HG03378 (cell line): ENCODE results near the gene MAP3K20.
"Not testable (repeated sequence)": the region's sequence is repeated elsewhere in the genome, so short reads cannot be mapped to it uniquely, and the experiment has no call there.

Experiments used
- ATAC-seq: cut with Tn5 transposase; IDR thresholded peaks from one replicate; pipeline ENCODE4 v1.9.1; 2021; ENCODE audit warnings: mild to moderate bottlenecking, moderate library complexity; ENCODE audit not compliant: unreplicated experiment

Gene MAP3K20

GRCh38 chr2:173119069-173119807 is 43.6 kb downstream of the MAP3K20 start:
- ATAC-seq: no peak

- ATAC-seq: no peak
These were observed 44.3 kb downstream of the MAP3K20 start for GRCh38 chr2:173119944-173120343.

- no peak for ATAC-seq
These were observed 47.3 kb downstream of the MAP3K20 start for GRCh38 chr2:173122936-173123335.

- no peak for ATAC-seq
These were observed 48.8 kb downstream of the MAP3K20 start for GRCh38 chr2:173124441-173124840.

GRCh38 chr2:173126819-173127218 is 51.2 kb downstream of the MAP3K20 start:
- no peak for ATAC-seq

- not testable (repeated sequence) for ATAC-seq
These were observed 52.5 kb downstream of the MAP3K20 start for GRCh38 chr2:173128132-173128531.

GRCh38 chr2:173130496-173131465 is 55.1 kb downstream of the MAP3K20 start:
- ATAC-seq: no peak

GRCh38 chr2:173132531-173132930 is 56.9 kb downstream of the MAP3K20 start:
- ATAC-seq: no peak

- no peak for ATAC-seq
These were observed 59.1 kb downstream of the MAP3K20 start for GRCh38 chr2:173134703-173135102.

GRCh38 chr2:173136067-173136466 is 60.4 kb downstream of the MAP3K20 start:
- ATAC-seq: no peak

- ATAC-seq: no peak
These were observed 61.0 kb downstream of the MAP3K20 start for GRCh38 chr2:173136599-173136998.

GRCh38 chr2:173137610-173138009 is 62.0 kb downstream of the MAP3K20 start:
- no peak for ATAC-seq

GRCh38 chr2:173138962-173139361 is 63.3 kb downstream of the MAP3K20 start:
- ATAC-seq: no peak

GRCh38 chr2:173141666-173142065 is 66.0 kb downstream of the MAP3K20 start:
- no peak for ATAC-seq

- no peak for ATAC-seq
These were observed 69.8 kb downstream of the MAP3K20 start for GRCh38 chr2:173145454-173145853.

- no peak for ATAC-seq
These were observed 70.9 kb downstream of the MAP3K20 start for GRCh38 chr2:173146590-173146989.

GRCh38 chr2:173148520-173148919 is 72.9 kb downstream of the MAP3K20 start:
- ATAC-seq: no peak

GRCh38 chr2:173149491-173149890 is 73.8 kb downstream of the MAP3K20 start:
- peak; percentile 68 for ATAC-seq

- no peak for ATAC-seq
These were observed 74.4 kb downstream of the MAP3K20 start for GRCh38 chr2:173150087-173150486.

GRCh38 chr2:173150963-173151362 is 75.3 kb downstream of the MAP3K20 start:
- no peak for ATAC-seq

- peak; percentile 59 for ATAC-seq
These were observed 76.2 kb downstream of the MAP3K20 start for GRCh38 chr2:173151671-173152401.
